K562 (cell line): ENCODE measurements around the gene RERE. TPM values are rescaled to one million over a fixed set of nuclear protein-coding genes. Genes with fewer than 3 reads are reported as not detected.

Source experiments
- ATAC-seq: fragments of 200-7000 bp; cut with Tn5 transposase; 3 replicates; pipeline ENCODE4 v1.9.1; 2020; ENCODE audit warnings: moderate library complexity
- BruUV-seq: library from RNA; stranded (reverse); fragments of 400-500 nt; replicated peaks from 2 replicates; lab custom pipeline; 2021; lab: Mats Ljungman, UMichigan
- CTCF ChIA-PET: fragments of 300-600 bp; formaldehyde crosslinking; extraction: SDS; loops from one replicate; lab custom pipeline; 2021; ENCODE audit warnings: low intra/inter-chr PET ratio; lab: Yijun Ruan, JAX
- POLR2A ChIA-PET: fragments of 300-600, 350-650 bp; sonication (Branson Sonifier 250); formaldehyde crosslinking; extraction: SDS; loops from one replicate; lab custom pipeline; 2021; ENCODE audit warnings: antibody characterized with exemption, inconsistent platforms; lab: Yijun Ruan, JAX
- DNase-seq, 4 experiments: peaks; one replicate each; pipeline versions ENCODE4 v3.0.0 to v3.0.0-alpha.2; 2011 to 2018; ENCODE audit warnings: low spot score in 3 of 4, mixed read lengths in 3 of 4; ENCODE audit errors: extremely low read depth in 1 of 4
- FAIRE-seq: peaks from 2 replicates; lab custom pipeline; 2011; peaks lifted over from hg19 to GRCh38; lab: Jason Lieb, UNC
- H2AFZ ChIP-seq: 2 replicates; pipeline ENCODE4 v1.6.0; 2011; ENCODE audit warnings: low read depth, low read length, control low read depth, inconsistent platforms
- H3K27ac ChIP-seq: fragments of 200-600 bp; 3 replicates; pipeline ENCODE4 v1.8.0; 2011; ENCODE audit warnings: low read depth, mild to moderate bottlenecking, control low read depth, inconsistent platforms, low read length, moderate library complexity, mixed read lengths; ENCODE audit errors: extremely low read depth
- H3K27me3 ChIP-seq, 2 experiments: fragments of 300-600 bp in 1 of 2; 2 replicates in 1 of 2; 3 replicates in 1 of 2; pipeline versions ENCODE4 v1.6.0 to v1.8.0; 2011; ENCODE audit warnings: inconsistent platforms in 2 of 2, low read length in 2 of 2, mild to moderate bottlenecking in 1 of 2, mixed read lengths in 1 of 2, moderate library complexity in 1 of 2; ENCODE audit not compliant: control insufficient read depth in 2 of 2, insufficient read depth in 2 of 2
- H3K36me3 ChIP-seq: fragments of 300-600 bp; 3 replicates; pipeline ENCODE4 v1.8.0; 2011; ENCODE audit warnings: mild to moderate bottlenecking, low read length, inconsistent platforms; ENCODE audit not compliant: control insufficient read depth, insufficient read depth
- H3K4me1 ChIP-seq, 2 experiments: fragments of 200-600 bp in 1 of 2; replicated peaks in 1 of 2; 2 replicates in 1 of 2; 3 replicates in 1 of 2; pipeline versions ENCODE4 v1.5.1 to v1.8.0; 2011; ENCODE audit warnings: inconsistent platforms in 2 of 2, low read length in 2 of 2, mild to moderate bottlenecking in 1 of 2, mixed read lengths in 1 of 2, moderate library complexity in 1 of 2; ENCODE audit not compliant: control insufficient read depth in 2 of 2, insufficient read depth in 2 of 2
- H3K4me2 ChIP-seq: 2 replicates; pipeline ENCODE4 v1.6.1; 2011; ENCODE audit warnings: low read length, control low read depth, inconsistent platforms, mixed read lengths; ENCODE audit not compliant: insufficient read depth
- H3K4me3 ChIP-seq: fragments of 200-600 bp; sonication (generic), shearing (Covaris generic); 2 replicates; pipeline ENCODE4 v1.5.1; 2016; ENCODE audit warnings: control low read depth, inconsistent platforms
- H3K79me2 ChIP-seq: fragments of 200-600 bp; 3 replicates; pipeline ENCODE4 v1.8.0; 2011; ENCODE audit warnings: low read length, inconsistent platforms; ENCODE audit not compliant: control insufficient read depth, insufficient read depth
- H3K9ac ChIP-seq, 2 experiments: 2 replicates each; pipeline versions ENCODE4 v1.6.0 to v1.6.1; 2011; ENCODE audit warnings: low read depth in 2 of 2, low read length in 2 of 2, control low read depth in 1 of 2, inconsistent platforms in 1 of 2, mild to moderate bottlenecking in 1 of 2, mixed read lengths in 1 of 2; ENCODE audit not compliant: insufficient read depth in 1 of 2
- H3K9me1 ChIP-seq: one replicate; pipeline ENCODE4 v1.6.0; 2011; ENCODE audit warnings: inconsistent platforms, mild to moderate bottlenecking, low read length, moderate library complexity; ENCODE audit not compliant: control insufficient read depth, insufficient read depth
- H3K9me3 ChIP-seq: replicated peaks from 2 replicates; pipeline ENCODE4 v1.5.1; 2011; ENCODE audit warnings: low read depth, low read length, inconsistent platforms; ENCODE audit not compliant: control insufficient read depth, insufficient read depth
- H4K20me1 ChIP-seq: replicated peaks from 2 replicates; pipeline ENCODE4 v1.6.1; 2011; ENCODE audit warnings: low read length, inconsistent platforms, mixed read lengths; ENCODE audit not compliant: control insufficient read depth, insufficient read depth
- DPF2 ChIP-seq: fragments of 450-650 bp; IDR thresholded peaks from 2 replicates; pipeline ENCODE4 v1.6.1; 2016
- FOXK1 ChIP-seq: sonication (generic); formaldehyde crosslinking; IDR thresholded peaks from 2 replicates; pipeline ENCODE4 v1.8.0; 2022; ENCODE audit warnings: missing genetic modification reagents, mild to moderate bottlenecking, borderline replicate concordance
- FOXP4 ChIP-seq: sonication (generic); formaldehyde crosslinking; IDR thresholded peaks from 2 replicates; pipeline ENCODE4 v1.8.0; 2022; ENCODE audit warnings: mild to moderate bottlenecking, missing genetic modification reagents, borderline replicate concordance
- GABPA ChIP-seq: fragments of 200-800 bp; sonication (Bioruptor generic); conservative IDR thresholded peaks from 2 replicates; pipeline ENCODE4 v1.6.1; 2016; ENCODE audit warnings: low read depth, missing genetic modification characterization, missing compliant biosample characterization
- MNT ChIP-seq, 2 experiments: fragments of 450-650 bp; conservative IDR thresholded peaks; 2 replicates each; pipeline ENCODE4 v1.6.1; 2017; ENCODE audit warnings: mild to moderate bottlenecking in 2 of 2, moderate library complexity in 2 of 2
- POLR2A ChIP-seq: fragments of 450-650 bp; conservative IDR thresholded peaks from 2 replicates; pipeline ENCODE4 v1.6.1; 2016
- POLR2AphosphoS5 ChIP-seq: IDR thresholded peaks from 2 replicates; pipeline ENCODE4 v1.6.1; 2011; ENCODE audit warnings: mild to moderate bottlenecking, low read depth, low read length, moderate library complexity; ENCODE audit not compliant: control insufficient read depth, insufficient read depth
- POLR2B ChIP-seq: fragments of 450-650 bp; IDR thresholded peaks from 2 replicates; pipeline ENCODE4 v1.6.1; 2018; ENCODE audit warnings: low read depth; ENCODE audit not compliant: partially characterized antibody
- RBFOX2 ChIP-seq: fragments of 200-400 bp; formaldehyde crosslinking; IDR thresholded peaks from 2 replicates; pipeline ENCODE4 v1.6.1; 2017; ENCODE audit warnings: low read depth, mild to moderate bottlenecking, low read length, moderate library complexity
- SNRNP70 ChIP-seq: fragments of 200-400 bp; formaldehyde crosslinking; optimal IDR thresholded peaks from 2 replicates; pipeline ENCODE3; 2017; ENCODE audit warnings: low read depth, low read length
- ZNF121 ChIP-seq: sonication (generic); formaldehyde crosslinking; conservative IDR thresholded peaks from 2 replicates; pipeline ENCODE4 v1.8.0; 2022; ENCODE audit warnings: missing genetic modification reagents
- WGBS: fragments of 100-300 bp; shearing (Covaris generic); methylation state at CpG from one replicate; pipeline ENCODE4 v1.1.6; 2016; ENCODE audit warnings: low coverage, mixed read lengths; ENCODE audit not compliant: insufficient coverage; ENCODE audit errors: missing lambda C conversion rate; 5-methylcytosine and 5-hydroxymethylcytosine counted together
- in situ Hi-C: fragments of 300-500 bp; cut with MboI; formaldehyde crosslinking; loops from 4 replicates; pipeline ENCODE4 v1.15.0; 2018; ENCODE audit warnings: inconsistent platforms, mixed read lengths
- intact Hi-C: fragments of 100-400 bp; cut with micrococcal nuclease; formaldehyde crosslinking; loops from 2 replicates; pipeline ENCODE4 v1.14.2; 2022
- polyA plus RNA-seq, 8 experiments: library from polyadenylated mRNA; depleted of rRNA in 4 of 8; stranded (reverse) in 5 of 8; unstranded in 3 of 8; fragments of >200 nt; fragmentation: Nextera tagmentation in 2 of 8; fragmentation: Illumina TruSeq in 1 of 8; extraction: Ambion mirVana in 2 of 8; extraction: Trizol in 1 of 8; gene quantifications; 2 replicates each; pipeline versions ENCODE4 v1.2.1 to v1.2.3, GENCODE V29; 2011 to 2014; ENCODE audit warnings: inconsistent platforms in 1 of 8, missing spikeins in 1 of 8
- total RNA-seq, 7 experiments: library from RNA; depleted of rRNA in 6 of 7; stranded (reverse); fragments of >200 nt in 6 of 7; fragmentation: Illumina TruSeq in 2 of 7; extraction: Trizol in 2 of 7; gene quantifications; 2 replicates each; pipeline versions ENCODE4 v1.2.1 to v1.2.3, GENCODE V29; 2011 to 2021; ENCODE audit warnings: low replicate concordance in 1 of 7
- TF ChIP-seq, protein P1 (sequence below): fragments of 450-650 bp; IDR thresholded peaks from 2 replicates; pipeline ENCODE4 v1.6.1; 2016; ENCODE audit warnings: mild to moderate bottlenecking
- TF ChIP-seq, protein P2 (sequence below), 3 experiments: fragments of 200-800 bp in 1 of 3; sonication (Bioruptor generic) in 1 of 3; sonication (generic) in 1 of 3; formaldehyde crosslinking in 1 of 3; IDR thresholded peaks; 2 replicates each; pipeline versions ENCODE4 v1.6.1 to v1.8.0; 2016 to 2022; ENCODE audit warnings: mild to moderate bottlenecking in 2 of 3, missing compliant biosample characterization in 2 of 3, missing genetic modification characterization in 2 of 3, missing genetic modification reagents in 1 of 3

Gene RERE
- total and polyA plus RNA-seq, 9 of the 15 experiments (the other 6 are each of a cell fraction or from before 2014, with no cell fraction given): 3.0 to 51.5 (median 13.4) TPM

GRCh38 chr1:8866173-8866791 lies 48.8 kb upstream of the RERE start:
- DNase-seq (no peak), FAIRE-seq (no peak), ATAC-seq (no peak)
- WGBS: 92% methylated on average over 10 of the region's 10 CpGs
- Histone ChIP-seq H3K27ac (no peak overlapping the region), H3K79me2 (peaks cover 70% of the 10 kb centered on the region), H3K27me3 (no peaks in the 10 kb centered on the region), H3K9me3 (no peaks in the 10 kb centered on the region), H3K36me3 (peaks cover 100% of the 10 kb centered on the region), H3K9ac (no peak overlapping the region), H3K4me1 (peaks cover 0 to under 1% of the 10 kb centered on the region in 2 experiments; a peak in 3 of 5 replicates), H2AFZ (no peak overlapping the region), H4K20me1 (peaks cover 76% of the 10 kb centered on the region), H3K4me2 (no peak overlapping the region), H3K4me3 (no peak overlapping the region), H3K9me1 (peaks cover 9% of the 10 kb centered on the region)
- intact Hi-C loops: no loop called here
- no TSS peak for BruUV-seq
- ChIA-PET POLR2A (interaction anchor here (0.5 to 14.9 kb wide), 20 partner anchors 8 to 791 kb away, joined by 3 to 219 read pairs (median 3); partner anchors contain the start of gene ENO1), CTCF (no interaction called here)
- in situ Hi-C loops: no loop called here
- 0 out of 2 replicates have a peak, but pooled peaks have one; percentile 39 for TF ChIP-seq FOXK1
- TF ChIP-seq, protein P1, sequence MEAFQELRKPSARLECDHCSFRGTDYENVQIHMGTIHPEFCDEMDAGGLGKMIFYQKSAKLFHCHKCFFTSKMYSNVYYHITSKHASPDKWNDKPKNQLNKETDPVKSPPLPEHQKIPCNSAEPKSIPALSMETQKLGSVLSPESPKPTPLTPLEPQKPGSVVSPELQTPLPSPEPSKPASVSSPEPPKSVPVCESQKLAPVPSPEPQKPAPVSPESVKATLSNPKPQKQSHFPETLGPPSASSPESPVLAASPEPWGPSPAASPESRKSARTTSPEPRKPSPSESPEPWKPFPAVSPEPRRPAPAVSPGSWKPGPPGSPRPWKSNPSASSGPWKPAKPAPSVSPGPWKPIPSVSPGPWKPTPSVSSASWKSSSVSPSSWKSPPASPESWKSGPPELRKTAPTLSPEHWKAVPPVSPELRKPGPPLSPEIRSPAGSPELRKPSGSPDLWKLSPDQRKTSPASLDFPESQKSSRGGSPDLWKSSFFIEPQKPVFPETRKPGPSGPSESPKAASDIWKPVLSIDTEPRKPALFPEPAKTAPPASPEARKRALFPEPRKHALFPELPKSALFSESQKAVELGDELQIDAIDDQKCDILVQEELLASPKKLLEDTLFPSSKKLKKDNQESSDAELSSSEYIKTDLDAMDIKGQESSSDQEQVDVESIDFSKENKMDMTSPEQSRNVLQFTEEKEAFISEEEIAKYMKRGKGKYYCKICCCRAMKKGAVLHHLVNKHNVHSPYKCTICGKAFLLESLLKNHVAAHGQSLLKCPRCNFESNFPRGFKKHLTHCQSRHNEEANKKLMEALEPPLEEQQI: no peak
- TF ChIP-seq, protein P2, sequence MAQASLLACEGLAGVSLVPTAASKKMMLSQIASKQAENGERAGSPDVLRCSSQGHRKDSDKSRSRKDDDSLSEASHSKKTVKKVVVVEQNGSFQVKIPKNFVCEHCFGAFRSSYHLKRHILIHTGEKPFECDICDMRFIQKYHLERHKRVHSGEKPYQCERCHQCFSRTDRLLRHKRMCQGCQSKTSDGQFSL (CRISPR knock-in tag; IDR thresholded peaks at IDR 0.05): peak; percentile 89
- TF ChIP-seq, protein P2 (tag; IDR thresholded peaks at IDR 0.05): no peak
- 0 out of 2 replicates have a peak, but pooled peaks have one; percentile 35 for TF ChIP-seq ZNF121 (CRISPR knock-in tag)
- TF ChIP-seq DPF2: no peak
- no peak for TF ChIP-seq GABPA
- peak; percentile 6 for TF ChIP-seq POLR2B
- TF ChIP-seq RBFOX2: peak; percentile 17
- TF ChIP-seq POLR2AphosphoS5: peak; percentile 34; the same call in 1 of the 2 replicates
- TF ChIP-seq POLR2A: peak; percentile 41
- no peak for TF ChIP-seq MNT (conservative IDR thresholded peaks at IDR 0.05)
- TF ChIP-seq FOXP4: peak; percentile 49; the same call in 1 of the 2 replicates
- peak; percentile 19 for TF ChIP-seq SNRNP70
